Activated CD8-positive, alpha-beta T cell treated with anti-CD3 and anti-CD28 coated beads for 36 hours (primary cell): Measurements from ENCODE around the gene IGF2BP3. TPM values are rescaled to one million over a fixed set of nuclear protein-coding genes. Genes with fewer than 3 reads are reported as not detected.

Experiments used
- ATAC-seq: fragments of 200-7000 bp; cut with Tn5 transposase; one replicate; pipeline ENCODE4 v1.10.0; 2021; ENCODE audit warnings: mild to moderate bottlenecking, moderate library complexity
- CTCF ChIA-PET: fragments of 350-600 bp; sonication (Branson Sonifier 250); formaldehyde crosslinking; loops from one replicate; lab custom pipeline; 2021; ENCODE audit warnings: antibody characterized with exemption; lab: Charles Lee
- POLR2A ChIA-PET: fragments of 350-600 bp; sonication (Branson Sonifier 250); formaldehyde crosslinking; loops from one replicate; lab custom pipeline; 2021; ENCODE audit warnings: antibody characterized with exemption; lab: Charles Lee
- DNase-seq: peaks from one replicate; pipeline ENCODE4 v3.0.0-alpha.2; 2020
- H3K27ac Mint-ChIP-seq: one replicate; pipeline ENCODE4 v1.8.0; 2021; ENCODE audit warnings: mild to moderate bottlenecking, mixed read lengths
- H3K27me3 Mint-ChIP-seq: one replicate; pipeline ENCODE4 v1.8.0; 2021; ENCODE audit warnings: mixed read lengths
- H3K36me3 Mint-ChIP-seq: one replicate; pipeline ENCODE4 v1.8.0; 2021; ENCODE audit warnings: low read depth, mixed read lengths
- H3K4me1 Mint-ChIP-seq: one replicate; pipeline ENCODE4 v1.8.0; 2021; ENCODE audit warnings: low read depth, mixed read lengths
- H3K4me3 Mint-ChIP-seq: one replicate; pipeline ENCODE4 v1.8.0; 2021; ENCODE audit warnings: mild to moderate bottlenecking, moderate library complexity, mixed read lengths
- H3K9me3 Mint-ChIP-seq: one replicate; pipeline ENCODE4 v1.8.0; 2021; ENCODE audit warnings: mixed read lengths
- CTCF ChIP-seq: fragments of 200-600 bp; IDR thresholded peaks from one replicate; pipeline ENCODE4 v1.8.0; 2022; ENCODE audit warnings: antibody characterized with exemption, mild to moderate bottlenecking
- intact Hi-C: fragments of 100-400 bp; cut with micrococcal nuclease; formaldehyde crosslinking; loops from one replicate; pipeline ENCODE4 v1.10.0; 2022
- total RNA-seq, 2 experiments: library from RNA; stranded (reverse); gene quantifications; one replicate each; pipeline ENCODE4 v1.2.3, GENCODE V29; 2021

IGF2BP3 gene
- total RNA-seq, 2 experiments from 2014 or later: 0.61 to 1.1 TPM

- no peaks in the 10 kb centered on the region for H3K9me3 Mint-ChIP-seq
- no peak overlapping the region for H3K27ac Mint-ChIP-seq
- no peaks in the 10 kb centered on the region for H3K4me1 Mint-ChIP-seq
- DNase-seq (no peak), ATAC-seq (no peak)
- H3K36me3 Mint-ChIP-seq: no peaks in the 10 kb centered on the region
- no peak overlapping the region for H3K4me3 Mint-ChIP-seq
- peaks cover 7% of the 10 kb centered on the region for H3K27me3 Mint-ChIP-seq
- intact Hi-C loops: no loop called here
- no peak for TF ChIP-seq CTCF
- ChIA-PET POLR2A (interaction anchor here (0.6 to 0.9 kb wide), 2 partner anchors 16 to 740 kb away, joined by 3 to 4 read pairs; no protein-coding TSS in a partner anchor), CTCF (interaction anchor here (0.9 to 1.7 kb wide), 3 partner anchors 11 to 211 kb away, joined by 3 to 8 read pairs (median 3); no protein-coding TSS in a partner anchor)
These were observed 136.5 kb downstream of the IGF2BP3 start for GRCh38 chr7:23333671-23334246.

- peaks cover 7% of the 10 kb centered on the region for H3K27me3 Mint-ChIP-seq
- no peak for DNase-seq
- POLR2A ChIA-PET: interaction anchor here (0.5 to 0.9 kb wide), 3 partner anchors 15 to 740 kb away, joined by 3 to 4 read pairs (median 3); no protein-coding TSS in a partner anchor
These were observed 137.2 kb downstream of the IGF2BP3 start for GRCh38 chr7:23332910-23333612.

DNA sequence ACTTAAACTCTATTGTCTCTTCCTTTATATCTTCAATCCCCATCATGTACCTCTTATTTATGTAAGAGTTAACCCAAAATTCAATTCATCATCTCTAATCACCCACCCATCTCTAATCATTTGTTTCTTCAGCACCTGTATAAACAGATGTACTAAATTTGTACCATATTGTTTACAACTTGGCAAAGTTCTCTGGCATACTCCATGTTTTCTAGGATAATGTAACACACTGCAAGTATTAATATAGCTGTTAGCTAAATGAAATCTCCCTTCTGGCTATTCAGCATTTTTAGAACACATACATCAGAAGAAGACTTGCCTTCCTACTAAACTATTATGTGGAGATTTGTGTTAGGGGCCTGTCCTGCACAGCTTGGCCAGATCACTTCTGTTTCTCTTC is 138.1 kb downstream of the IGF2BP3 start:
- intact Hi-C loops: no loop called here
- ChIA-PET CTCF (interaction anchor here (1.7 kb wide), 1 partner anchor 59 kb away, joined by 8 read pairs; no protein-coding TSS in a partner anchor), POLR2A (interaction anchor here (0.5 kb wide), 1 partner anchor 16 kb away, joined by 3 read pairs; no protein-coding TSS in a partner anchor)
- Mint-ChIP-seq H3K27ac (no peak overlapping the region), H3K27me3 (no peaks in the 10 kb centered on the region), H3K9me3 (no peaks in the 10 kb centered on the region), H3K4me3 (no peak overlapping the region), H3K36me3 (no peaks in the 10 kb centered on the region), H3K4me1 (no peaks in the 10 kb centered on the region)
- ATAC-seq (no peak), DNase-seq (no peak)
- no peak for TF ChIP-seq CTCF

More at GRCh38 chr7:23332910-23333612, 137.2 kb downstream of the IGF2BP3 start:
- Mint-ChIP-seq H3K36me3 (no peaks in the 10 kb centered on the region), H3K4me1 (no peaks in the 10 kb centered on the region), H3K27ac (no peak overlapping the region), H3K9me3 (no peaks in the 10 kb centered on the region), H3K4me3 (no peak overlapping the region)
- TF ChIP-seq CTCF: no peak
- CTCF ChIA-PET: interaction anchor here (0.9 to 1.7 kb wide), 3 partner anchors 12 to 211 kb away, joined by 3 to 8 read pairs (median 3); no protein-coding TSS in a partner anchor
- intact Hi-C loops: no loop called here
- ATAC-seq: no peak

DNA sequence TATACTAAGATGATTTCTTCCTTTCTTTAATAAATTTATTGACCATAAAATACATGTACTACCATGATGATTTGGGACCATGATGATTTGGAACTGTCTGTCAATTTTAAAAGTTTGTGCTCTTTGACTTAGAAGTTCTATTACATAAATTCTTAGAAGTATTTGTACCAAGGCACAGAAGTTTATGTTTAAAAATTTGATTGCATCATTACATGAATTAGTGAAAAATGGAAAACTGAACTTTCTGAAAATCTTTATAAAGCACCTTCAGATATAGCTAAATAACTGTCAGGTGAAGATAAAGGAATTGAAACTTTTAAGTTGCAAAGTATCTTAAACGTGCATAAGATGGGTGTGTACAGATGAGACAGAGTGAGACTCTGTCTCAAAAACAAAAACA is 139.2 kb downstream of the IGF2BP3 start:
- H3K9me3 Mint-ChIP-seq: no peaks in the 10 kb centered on the region
- H3K4me3 Mint-ChIP-seq: no peak overlapping the region
- H3K27ac Mint-ChIP-seq: no peak overlapping the region
- no peak for TF ChIP-seq CTCF
- POLR2A ChIA-PET: no interaction called here
- no peaks in the 10 kb centered on the region for H3K4me1 Mint-ChIP-seq
- DNase-seq: no peak
- no peaks in the 10 kb centered on the region for H3K36me3 Mint-ChIP-seq
- no peaks in the 10 kb centered on the region for H3K27me3 Mint-ChIP-seq
- CTCF ChIA-PET: interaction anchor here (2.1 kb wide), 1 partner anchor 21 kb away, joined by 6 read pairs; no protein-coding TSS in a partner anchor
- ATAC-seq: no peak
- intact Hi-C loops: no loop called here
